Fibroblast of pulmonary artery (primary cell): ENCODE measurements around the gene STT3A.
A peak's percentile ranks its signal among the peaks of the same experiment; 100 is the strongest.
"Not testable (repeated sequence)": the region's sequence is repeated elsewhere in the genome, so short reads cannot be mapped to it uniquely, and the experiment has no call there.

Experiments
- DNase-seq: peaks from one replicate; pipeline ENCODE4 v3.0.0-alpha.2; 2010; ENCODE audit warnings: low read depth
- H3K4me3 ChIP-seq: replicated peaks from 2 replicates; pipeline ENCODE4 v1.5.1; 2011; ENCODE audit warnings: low read depth, mild to moderate bottlenecking, control low read depth, low read length, moderate library complexity
- CTCF ChIP-seq: IDR thresholded peaks from 2 replicates; pipeline ENCODE4 v1.5.1; 2011; ENCODE audit warnings: mild to moderate bottlenecking, control low read depth, low read length, inconsistent platforms; ENCODE audit errors: missing control alignments

The STT3A gene

GRCh38 chr11:125569915-125570621 is 22.6 kb upstream of the STT3A start:
- DNase-seq, result no peak
- no peak for TF ChIP-seq CTCF
- H3K4me3 ChIP-seq, result peak overlapping the region; percentile 84

- TF ChIP-seq CTCF, result no peak
- DNase-seq, result no peak
- H3K4me3 ChIP-seq, result peak overlapping the region; percentile 8
These were observed 21.7 kb upstream of the STT3A start for GRCh38 chr11:125570952-125571351.

- no peak for DNase-seq
- H3K4me3 ChIP-seq, result no peak overlapping the region
- no peak for TF ChIP-seq CTCF
These were observed 19.7 kb upstream of the STT3A start for GRCh38 chr11:125572916-125573315.

GRCh38 chr11:125577181-125577580 is 15.5 kb upstream of the STT3A start:
- not testable (repeated sequence) for H3K4me3 ChIP-seq, DNase-seq

- H3K4me3 ChIP-seq, result no peak overlapping the region
- no peak for DNase-seq
- no peak for TF ChIP-seq CTCF
These were observed 13.9 kb upstream of the STT3A start for GRCh38 chr11:125578783-125579182.

- TF ChIP-seq CTCF, result no peak
- no peak overlapping the region for H3K4me3 ChIP-seq
- DNase-seq, result no peak
These were observed 12.8 kb upstream of the STT3A start for GRCh38 chr11:125579811-125580210.

GRCh38 chr11:125583496-125583895 is 9.2 kb upstream of the STT3A start:
- no peak overlapping the region for H3K4me3 ChIP-seq
- no peak for TF ChIP-seq CTCF
- DNase-seq, result no peak
